Head of caudate nucleus (tissue), 42 donors: ENCODE results near the gene SLC35F3.
"Not testable (repeated sequence)": the region's sequence is repeated elsewhere in the genome, so short reads cannot be mapped to it uniquely, and the experiment has no call there.

Source experiments
- DNase-seq, 42 donors: peaks; one replicate each; pipeline versions ENCODE4 v3.0.0 to v3.0.0-alpha.2; 2020 to 2021; ENCODE audit warnings: mixed read lengths in 7 of 42
- intact Hi-C: fragments of 100-400 bp; cut with DNase I; formaldehyde crosslinking; loops from one replicate; pipeline ENCODE4 v1.15.0; 2022

Gene SLC35F3

GRCh38 chr1:233904633-233905415 lies at the start of gene SLC35F3:
TSS of gene SLC35F3 (plus strand) at chr1:233904676.
- intact Hi-C loops: no loop called here
- peak in 40 of 42 donors; percentile 32 to 81 (median 62) for DNase-seq

DNA sequence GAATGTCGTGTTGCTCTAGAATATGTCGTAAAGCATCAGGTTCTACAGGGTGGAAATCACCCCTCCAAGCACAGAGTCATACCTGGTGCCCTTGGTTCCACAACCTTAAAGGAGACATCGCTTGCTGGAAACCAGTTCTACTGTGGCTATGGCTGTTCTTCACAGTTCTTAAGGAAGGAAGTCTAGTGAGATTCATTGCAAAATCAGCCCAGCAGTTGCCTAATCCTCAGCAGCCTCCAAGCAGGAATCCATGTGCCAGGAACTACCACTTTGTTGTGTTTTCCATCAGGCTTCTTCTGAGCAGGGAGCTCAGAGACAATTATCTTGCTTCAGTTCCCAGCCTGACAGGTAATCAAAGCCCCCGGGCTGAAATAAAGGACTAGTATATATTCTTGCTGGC lies 45.0 kb upstream of the SLC35F3 start:
- no peak for DNase-seq

GRCh38 chr1:233863901-233864545 lies 40.5 kb upstream of the SLC35F3 start:
- DNase-seq: no peak

More for the DNA sequence above, 45.0 kb upstream of the SLC35F3 start:
- intact Hi-C loops: no loop called here

DNA sequence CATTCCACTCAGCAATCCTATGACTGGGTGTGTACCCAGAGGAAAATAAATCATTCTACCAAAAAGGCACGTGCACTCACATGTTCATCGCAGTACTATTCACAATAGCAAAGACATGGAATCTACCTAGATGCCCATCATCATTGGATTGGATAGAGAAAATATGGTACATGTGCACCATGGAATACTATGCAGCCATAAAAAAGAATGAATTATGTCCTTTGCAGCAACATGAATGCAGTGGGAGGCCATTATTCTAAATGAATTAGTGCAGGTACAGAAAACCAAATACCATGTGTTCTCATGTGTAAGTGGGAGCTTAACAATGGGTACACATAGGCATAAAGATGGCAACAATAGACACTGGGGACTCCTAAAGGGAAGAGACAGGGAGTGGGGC lies 39.9 kb upstream of the SLC35F3 start:
- no peak for DNase-seq
- intact Hi-C loops: no loop called here

More at GRCh38 chr1:233863901-233864545, 40.5 kb upstream of the SLC35F3 start:
- intact Hi-C loops: no loop called here

GRCh38 chr1:233865216-233865615 lies 39.3 kb upstream of the SLC35F3 start:
- DNase-seq: peak in 2 of 42 donors; percentile 2 to 8
- intact Hi-C loops: no loop called here

DNA sequence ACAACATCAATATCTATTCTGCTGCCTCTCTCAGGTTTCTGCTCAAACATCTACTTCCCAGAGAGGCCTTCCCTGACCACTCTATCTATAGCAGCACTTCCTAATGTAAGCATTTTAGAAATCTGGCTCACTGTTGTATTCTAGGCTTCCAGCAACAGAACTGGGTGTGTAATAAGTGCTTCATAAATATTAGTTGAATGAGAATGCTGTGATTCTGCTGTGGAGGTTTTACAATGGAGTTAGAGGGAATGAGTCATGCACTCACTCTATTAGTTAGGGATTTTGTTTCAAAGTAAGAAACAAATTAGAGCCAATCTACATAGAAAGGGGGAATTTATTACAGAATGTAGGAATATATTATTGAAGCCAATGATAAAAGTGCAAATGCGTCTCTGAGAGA lies 38.6 kb upstream of the SLC35F3 start:
- DNase-seq: peak in 1 of 42 donors; percentile 4
- intact Hi-C loops: no loop called here

DNA sequence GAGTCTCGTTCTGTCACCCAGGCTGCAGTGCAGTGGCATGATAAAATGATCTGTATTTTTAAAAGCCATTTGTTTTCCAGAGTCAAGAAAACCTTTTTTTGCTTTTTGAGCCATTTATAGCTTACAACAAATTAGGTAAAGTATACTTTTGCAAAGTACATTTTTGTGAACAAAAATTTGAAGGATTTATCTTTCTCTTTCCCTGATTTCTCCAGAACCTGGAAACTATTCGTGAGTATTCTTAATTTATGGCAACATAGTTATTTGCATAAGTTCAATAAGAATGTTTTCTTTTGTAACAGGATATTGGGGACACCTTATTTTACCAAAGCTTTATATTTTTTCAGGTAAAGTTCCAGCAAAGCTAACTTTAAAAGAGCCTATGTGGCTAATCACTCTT lies 37.4 kb upstream of the SLC35F3 start:
- intact Hi-C loops: no loop called here
- DNase-seq: no peak

DNA sequence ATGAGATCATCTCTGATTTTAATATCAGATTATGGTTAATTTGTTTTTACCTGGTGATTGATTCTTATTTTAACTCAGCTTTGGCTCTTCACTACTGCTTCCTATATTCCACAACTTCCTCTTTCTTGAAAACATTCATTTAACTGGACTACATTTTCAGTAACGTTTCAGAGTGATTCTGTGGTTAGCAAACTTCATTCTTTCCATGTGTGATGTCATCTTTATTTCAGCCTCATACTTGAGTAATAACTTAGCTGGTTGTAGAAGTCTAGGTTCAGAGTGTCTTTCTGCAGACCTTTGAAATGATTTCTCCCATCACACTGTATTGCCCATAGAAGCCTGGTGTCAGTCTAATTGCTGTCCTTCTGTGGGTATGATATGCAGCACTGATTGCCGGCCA lies 36.0 kb upstream of the SLC35F3 start:
- DNase-seq: no peak
- intact Hi-C loops: no loop called here

DNA sequence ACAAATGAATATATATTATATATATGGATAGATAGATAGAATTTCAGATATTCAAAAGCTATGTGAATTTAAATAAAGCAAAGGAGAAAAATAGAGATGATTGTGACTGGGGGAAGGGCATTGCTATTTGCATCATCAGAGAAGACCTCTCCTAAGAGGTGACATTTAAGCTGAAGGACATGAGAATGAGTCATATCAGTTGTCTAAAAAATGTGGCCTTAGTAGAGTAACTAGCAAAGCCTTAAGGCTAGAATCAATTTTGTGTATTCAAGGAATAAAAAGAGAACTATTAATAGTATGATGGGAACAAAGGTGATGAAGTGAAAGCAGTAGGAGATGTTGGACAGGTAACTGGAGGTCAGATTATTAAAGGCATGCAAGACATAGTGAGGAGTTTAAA lies 34.8 kb upstream of the SLC35F3 start:
- intact Hi-C loops: no loop called here
- no peak for DNase-seq

DNA sequence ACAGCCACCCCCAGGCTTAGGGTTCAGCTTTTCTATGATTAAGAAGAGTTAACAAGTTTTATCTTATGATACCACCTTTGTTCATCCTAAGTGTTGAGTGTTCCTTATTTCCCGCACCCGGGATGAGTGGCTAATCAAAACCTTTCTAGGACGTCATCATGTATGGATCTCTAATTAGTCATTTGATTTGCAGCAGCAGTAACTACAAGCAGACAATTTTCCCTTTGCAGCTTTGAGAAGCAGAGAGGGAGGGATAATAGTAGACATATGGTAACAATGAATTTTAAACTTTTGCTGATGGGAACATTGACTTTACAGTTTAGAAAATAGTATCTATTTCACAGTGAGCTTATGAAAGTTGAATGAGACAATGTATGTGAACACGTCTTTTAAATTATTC lies 30.8 kb upstream of the SLC35F3 start:
- intact Hi-C loops: no loop called here

GRCh38 chr1:233879841-233880240 lies 24.6 kb upstream of the SLC35F3 start:
- intact Hi-C loops: no loop called here
- DNase-seq: no peak

More for the DNA sequence above, 30.8 kb upstream of the SLC35F3 start:
- no peak for DNase-seq

GRCh38 chr1:233883671-233884070 lies 20.8 kb upstream of the SLC35F3 start:
- intact Hi-C loops: no loop called here
- no peak for DNase-seq

DNA sequence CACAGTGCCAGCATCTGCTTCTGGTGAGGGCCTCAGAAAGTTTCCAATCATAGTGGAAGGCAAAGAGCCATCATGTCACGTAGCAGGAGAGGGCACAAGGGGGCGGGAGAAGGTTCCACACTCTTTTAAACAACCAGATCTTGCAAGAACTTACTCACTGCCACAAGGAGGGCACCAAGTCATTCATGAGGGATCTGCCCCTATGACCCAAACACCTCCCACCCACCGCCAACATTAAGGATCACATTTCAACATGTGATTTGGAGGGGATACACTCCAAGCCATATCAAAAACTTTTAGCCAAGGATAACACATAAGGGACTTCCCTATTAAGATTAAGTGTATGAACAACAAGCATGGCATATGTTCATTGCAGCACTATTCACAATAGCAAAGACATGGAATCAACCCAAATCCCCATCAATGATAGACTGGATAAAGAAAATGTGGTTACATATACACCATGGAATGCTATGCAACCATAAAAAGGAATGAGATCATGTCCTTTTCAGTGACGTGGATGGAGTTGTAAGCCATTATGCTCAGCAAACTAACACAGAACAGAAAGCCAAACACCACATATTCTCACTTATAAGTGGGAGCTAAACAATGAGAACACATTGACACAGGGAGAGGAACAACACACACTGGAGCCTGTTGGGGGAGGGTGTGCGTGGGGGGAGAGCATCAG lies 19.9 kb upstream of the SLC35F3 start:
- intact Hi-C loops: no loop called here
- no peak for DNase-seq

DNA sequence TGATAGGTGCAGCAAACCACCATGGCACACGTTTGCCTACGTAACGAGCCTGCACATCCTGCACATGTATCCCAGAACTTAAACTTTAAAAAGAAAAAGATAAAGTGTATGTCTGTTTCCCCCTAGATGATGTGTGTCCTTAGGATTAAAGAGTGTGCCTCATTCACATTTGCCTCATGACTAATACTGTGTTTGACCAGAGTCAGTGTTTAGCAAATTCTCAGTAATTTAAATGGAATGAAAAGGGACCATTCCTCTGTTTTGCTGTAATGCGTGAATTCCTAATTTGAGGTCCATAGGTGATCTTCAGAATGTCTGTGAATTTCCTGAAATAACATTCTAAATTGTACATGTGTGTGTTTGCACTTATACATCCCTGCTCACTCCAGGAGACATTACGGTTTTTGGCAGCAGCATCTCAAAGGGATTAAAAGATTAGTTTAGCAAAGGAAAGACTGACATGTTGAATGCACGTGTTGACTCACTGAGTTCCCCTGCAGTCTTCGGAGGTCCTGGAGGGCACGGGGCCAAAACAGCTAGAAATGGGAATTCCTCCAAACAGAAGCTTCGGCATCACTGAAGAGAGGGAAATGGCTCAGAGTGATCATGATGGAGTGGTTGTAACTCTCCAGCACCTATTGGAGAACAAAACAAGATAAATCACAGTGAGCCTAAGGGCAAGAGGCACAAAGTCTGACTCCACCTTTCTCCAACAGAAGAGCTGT lies 19.1 kb upstream of the SLC35F3 start:
- no peak for DNase-seq
- intact Hi-C loops: no loop called here

DNA sequence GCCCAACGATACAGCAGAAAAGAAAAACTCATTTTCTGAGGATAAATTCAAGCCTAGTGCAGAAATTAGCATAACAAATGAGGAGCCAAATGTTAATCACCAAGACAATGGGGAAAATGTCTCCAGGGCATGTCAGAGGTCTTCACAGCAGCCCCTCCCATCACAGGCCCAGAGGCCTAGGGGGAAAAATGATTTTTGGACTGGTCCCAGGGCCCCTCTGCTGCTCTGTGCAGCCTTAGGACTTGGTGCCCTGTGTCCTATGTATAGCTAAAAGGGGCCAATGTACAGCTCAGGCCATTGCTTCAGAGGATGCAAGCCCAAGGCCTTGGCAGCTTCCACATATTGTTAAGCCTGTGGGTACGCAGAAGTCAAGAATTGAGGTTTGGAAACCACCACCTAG lies 13.3 kb upstream of the SLC35F3 start:
- DNase-seq, intact Hi-C loops: not testable (repeated sequence)

DNA sequence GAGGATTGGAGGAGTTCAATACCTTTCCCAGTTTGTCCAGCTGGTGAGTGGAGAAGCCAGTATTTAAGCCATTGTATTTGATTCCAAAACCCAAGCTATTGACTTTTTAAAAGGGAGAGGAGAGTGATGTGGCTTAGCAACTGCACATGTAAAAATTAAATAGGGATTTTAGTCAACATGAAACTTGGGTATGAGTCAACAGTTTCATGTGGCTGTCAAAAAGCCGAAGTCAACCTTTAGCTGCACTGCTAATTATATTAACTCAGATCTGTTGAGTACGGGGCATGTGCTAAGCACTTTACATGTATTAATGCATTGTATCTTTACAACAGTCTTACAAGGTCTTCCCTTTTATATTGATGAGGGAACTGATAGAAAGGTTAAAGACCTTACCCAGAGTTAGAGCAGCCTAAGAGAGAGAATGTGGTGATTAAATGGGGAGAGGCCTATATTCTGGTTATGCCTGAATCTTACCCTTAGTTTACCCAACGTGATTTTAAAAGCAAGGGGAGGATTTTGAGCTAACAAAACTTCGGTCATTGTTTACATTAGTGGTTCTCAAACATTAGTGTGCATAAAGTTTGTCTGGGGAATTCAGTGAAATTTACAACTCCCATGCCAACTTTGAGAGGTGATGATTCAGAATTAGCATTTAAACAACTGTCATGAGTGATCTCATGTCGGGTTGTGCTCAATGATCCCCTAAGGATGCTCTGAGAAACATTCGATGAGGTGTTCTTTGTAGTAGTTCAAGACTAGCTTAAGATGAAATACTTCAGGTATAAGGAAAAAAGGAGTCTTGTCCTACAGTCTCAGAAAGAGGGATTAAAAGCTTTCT lies 6.9 kb upstream of the SLC35F3 start:
- DNase-seq: no peak
- intact Hi-C loops: no loop called here

GRCh38 chr1:233901495-233901894 lies 3.0 kb upstream of the SLC35F3 start:
- peak in 32 of 42 donors; percentile 5 to 78 (median 40) for DNase-seq
- intact Hi-C loops: no loop called here

DNA sequence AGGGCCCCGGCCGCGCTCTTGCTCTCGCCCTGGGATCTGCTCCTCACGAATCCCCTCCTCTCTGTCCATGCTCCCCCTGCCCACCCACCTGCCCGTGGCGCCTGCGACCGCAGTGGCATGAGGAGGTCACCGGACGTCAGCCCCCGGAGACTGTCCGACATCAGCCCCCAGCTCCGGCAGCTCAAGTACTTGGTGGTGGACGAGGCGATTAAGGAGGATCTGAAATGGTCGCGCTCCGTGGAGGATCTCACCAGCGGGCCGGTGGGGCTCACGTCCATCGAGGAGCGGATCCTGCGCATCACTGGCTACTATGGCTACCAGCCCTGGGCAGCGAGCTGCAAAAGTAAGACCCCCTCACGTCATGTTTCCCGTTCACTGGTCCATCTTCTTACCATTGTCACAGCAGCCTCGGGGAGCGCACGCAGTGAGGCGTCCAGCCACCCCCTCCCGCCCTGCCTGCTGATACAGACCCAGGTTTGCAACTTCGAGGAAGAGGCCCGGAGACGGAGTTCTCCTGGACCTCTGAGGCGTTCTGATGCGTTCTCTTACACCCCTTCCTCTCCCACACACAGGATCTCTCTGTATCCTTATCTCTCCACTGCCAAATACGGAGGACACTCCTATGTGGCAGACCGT lies 1.1 kb downstream of the SLC35F3 start:
- intact Hi-C loops: no loop called here
- peak in 28 of 42 donors; percentile 9 to 57 (median 28) for DNase-seq
